HUES6 (cell line): Measurements from ENCODE around the gene NEURL1.
"Not testable (repeated sequence)": the region's sequence is repeated elsewhere in the genome, so short reads cannot be mapped to it uniquely, and the experiment has no call there.

Experiments
- H3K27ac ChIP-seq: 2 replicates; pipeline ENCODE4 v1.7.0; 2013; ENCODE audit warnings: low read depth, mild to moderate bottlenecking, low read length, inconsistent platforms
- H3K27me3 ChIP-seq: 2 replicates; pipeline ENCODE4 v1.6.1; 2013; ENCODE audit warnings: low read length; ENCODE audit not compliant: control insufficient read depth, insufficient read depth
- H3K36me3 ChIP-seq: 2 replicates; pipeline ENCODE4 v1.6.1; 2013; ENCODE audit warnings: low read length; ENCODE audit not compliant: control insufficient read depth, insufficient read depth
- H3K4me1 ChIP-seq: 2 replicates; pipeline ENCODE4 v1.6.1; 2013; ENCODE audit warnings: low read length; ENCODE audit not compliant: control insufficient read depth, insufficient read depth
- H3K4me3 ChIP-seq: 2 replicates; pipeline ENCODE4 v1.5.1; 2013; ENCODE audit warnings: low read depth, low read length
- H3K9ac ChIP-seq: one replicate; pipeline ENCODE4 v1.6.1; 2013; ENCODE audit warnings: mild to moderate bottlenecking, low read length
- H3K9me3 ChIP-seq: 2 replicates; pipeline ENCODE4 v1.6.1; 2013; ENCODE audit warnings: low read depth, low read length; ENCODE audit not compliant: control insufficient read depth, insufficient read depth

NEURL1 gene

DNA sequence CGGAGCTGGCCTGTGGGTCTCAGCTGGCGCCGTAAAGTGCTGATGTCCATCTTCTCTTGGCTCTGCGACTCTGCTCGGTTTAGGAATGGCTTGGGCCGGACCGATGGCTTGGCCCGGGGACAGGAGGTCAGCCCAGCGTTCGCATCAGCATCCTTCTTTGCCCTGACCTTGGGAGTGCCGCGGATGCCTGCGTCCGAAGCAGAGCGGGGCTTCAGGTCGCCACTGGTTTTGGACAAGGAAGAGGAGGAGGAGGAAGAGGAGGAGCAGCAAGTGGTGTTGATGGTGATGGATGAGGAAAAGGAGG is 109.3 kb downstream of the NEURL1 start:
- Histone ChIP-seq H3K36me3 (peaks cover 21% of the 10 kb centered on the region; the same call in 1 of the 2 replicates), H3K9ac (no peak overlapping the region), H3K9me3 (peaks cover 5% of the 10 kb centered on the region; the same call in 1 of the 2 replicates), H3K27ac (no peak overlapping the region), H3K27me3 (no peaks in the 10 kb centered on the region), H3K4me1 (no peaks in the 10 kb centered on the region), H3K4me3 (no peak overlapping the region)

DNA sequence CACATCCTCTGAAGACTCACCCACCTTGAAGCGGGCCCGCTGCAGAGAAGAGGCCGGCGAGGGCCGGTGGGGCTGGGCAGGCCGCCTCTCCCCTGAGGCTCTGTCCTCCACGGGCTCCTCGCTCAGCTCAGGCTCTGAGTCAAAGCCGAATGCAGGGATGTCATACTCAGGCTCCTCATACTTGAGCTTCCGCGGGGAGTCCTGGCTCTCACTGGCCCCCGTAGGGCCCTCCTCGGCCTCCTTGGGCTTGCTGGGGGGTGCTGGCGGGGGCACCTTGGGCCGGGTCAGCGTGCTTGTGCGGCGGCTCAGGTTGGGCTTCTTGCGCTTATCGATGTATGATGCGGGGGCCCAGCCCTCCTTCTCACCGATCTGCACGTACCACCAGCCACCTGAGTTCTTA is 109.9 kb downstream of the NEURL1 start:
- H3K9me3 ChIP-seq = peaks cover 5% of the 10 kb centered on the region; the same call in 1 of the 2 replicates
- H3K27me3 ChIP-seq = no peaks in the 10 kb centered on the region
- no peak overlapping the region for H3K9ac ChIP-seq
- H3K4me3 ChIP-seq = no peak overlapping the region
- H3K4me1 ChIP-seq = no peaks in the 10 kb centered on the region
- no peak overlapping the region for H3K27ac ChIP-seq
- H3K36me3 ChIP-seq = peaks cover 21% of the 10 kb centered on the region; the same call in 1 of the 2 replicates

DNA sequence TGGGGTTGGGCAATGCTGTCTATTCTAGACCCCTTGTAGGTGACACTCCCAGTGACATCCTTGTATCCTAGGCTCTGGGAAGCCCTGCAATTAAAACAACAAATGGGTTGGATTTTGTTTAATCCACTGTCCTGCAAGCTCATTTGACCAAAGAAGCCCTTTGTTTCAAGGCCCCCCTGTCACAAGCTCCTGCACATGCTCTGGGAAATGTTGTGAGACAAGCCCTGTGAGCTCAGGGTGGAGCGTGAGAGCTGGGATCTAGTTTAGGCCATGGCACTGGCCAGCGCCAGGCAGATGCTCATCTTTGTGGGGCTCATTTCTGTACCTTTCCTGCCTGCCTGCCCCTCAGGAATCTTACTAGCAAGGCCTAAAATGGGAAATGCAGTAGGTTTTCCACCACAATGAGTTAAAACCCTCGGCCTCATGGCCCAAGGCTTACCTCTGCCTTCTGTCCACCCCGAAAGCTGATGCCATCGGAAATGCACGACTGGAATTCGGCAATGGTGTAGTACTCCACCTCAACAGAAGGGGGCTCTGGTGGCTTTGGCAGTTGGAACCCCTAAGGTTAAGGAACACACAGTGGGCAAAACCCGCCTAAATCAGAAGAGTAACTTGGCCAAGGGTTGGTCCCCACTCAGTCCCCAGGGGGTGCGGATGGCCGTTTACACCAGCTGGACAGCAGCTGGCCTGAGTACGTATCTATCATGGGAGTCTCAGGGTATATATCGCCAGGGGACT is 112.0 kb downstream of the NEURL1 start:
- Histone ChIP-seq H3K9me3 (peaks cover 5% of the 10 kb centered on the region; the same call in 1 of the 2 replicates), H3K9ac (no peak overlapping the region), H3K27me3 (no peaks in the 10 kb centered on the region), H3K27ac (no peak overlapping the region), H3K4me3 (no peak overlapping the region), H3K36me3 (peaks cover 41% of the 10 kb centered on the region; the same call in 1 of the 2 replicates), H3K4me1 (no peaks in the 10 kb centered on the region)

DNA sequence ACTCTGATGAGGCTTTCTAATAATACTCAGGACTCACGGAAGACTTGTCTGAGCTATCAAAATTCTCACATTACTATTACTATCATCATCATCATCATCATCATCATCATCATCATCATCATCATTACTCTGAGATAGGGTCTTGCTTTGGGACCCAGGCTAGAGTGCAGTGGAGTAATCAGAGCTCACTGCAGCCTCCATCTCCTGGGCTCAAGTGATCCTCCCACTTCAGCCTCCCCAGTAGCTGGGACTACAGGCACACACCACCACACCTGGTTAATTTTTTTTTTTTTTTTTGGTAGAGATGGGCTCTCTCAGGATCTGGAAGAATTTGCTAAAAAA is 112.6 kb downstream of the NEURL1 start:
- peaks cover 45% of the 10 kb centered on the region; the same call in 1 of the 2 replicates for H3K36me3 ChIP-seq
- H3K27ac ChIP-seq, H3K9ac ChIP-seq, H3K4me3 ChIP-seq, H3K4me1 ChIP-seq, H3K27me3 ChIP-seq, H3K9me3 ChIP-seq: not testable (repeated sequence)

DNA sequence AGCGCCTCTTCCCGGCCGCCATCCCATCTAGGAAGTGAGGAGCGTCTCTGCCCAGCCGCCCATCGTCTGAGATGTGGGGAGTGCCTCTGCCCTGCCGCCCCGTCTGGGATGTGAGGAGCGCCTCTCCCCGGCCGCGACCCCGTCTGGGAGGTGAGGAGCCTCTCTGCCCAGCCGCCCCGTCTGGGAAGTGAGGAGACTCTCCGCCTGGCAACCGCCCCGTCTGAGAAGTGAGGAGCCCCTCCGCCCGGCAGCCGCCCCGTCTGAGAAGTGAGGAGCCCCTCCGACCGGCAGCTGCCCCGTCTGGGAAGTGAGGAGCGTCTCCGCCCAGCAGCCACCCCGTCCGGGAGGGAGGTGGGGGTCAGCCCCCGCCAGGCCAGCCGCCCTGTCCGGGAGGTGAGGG is 113.5 kb downstream of the NEURL1 start:
- H3K4me1 ChIP-seq, H3K27me3 ChIP-seq, H3K4me3 ChIP-seq, H3K9ac ChIP-seq, H3K9me3 ChIP-seq, H3K27ac ChIP-seq: not testable (repeated sequence)
- peaks cover 43% of the 10 kb centered on the region; the same call in 1 of the 2 replicates for H3K36me3 ChIP-seq

DNA sequence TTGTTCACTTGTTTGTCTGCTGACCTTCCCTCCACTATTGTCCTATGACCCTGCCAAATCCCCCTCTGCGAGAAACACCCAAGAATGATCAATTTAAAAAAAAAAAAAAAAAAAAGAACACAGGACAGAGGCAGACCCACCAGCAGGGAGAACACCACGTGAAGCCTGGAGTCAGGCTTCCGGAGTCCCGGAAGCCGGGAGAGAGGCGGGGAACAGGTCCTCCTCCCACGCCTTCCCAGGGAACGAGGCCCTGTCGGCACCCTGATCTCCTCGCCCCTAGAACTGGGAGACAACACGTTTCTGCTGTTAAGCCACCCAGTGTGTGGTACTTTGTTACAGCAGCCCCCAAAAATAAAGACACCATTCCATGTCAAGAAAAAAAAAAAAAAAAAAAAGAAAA is 114.6 kb downstream of the NEURL1 start:
- not testable (repeated sequence) for H3K4me3 ChIP-seq, H3K4me1 ChIP-seq, H3K9ac ChIP-seq, H3K27ac ChIP-seq, H3K27me3 ChIP-seq, H3K9me3 ChIP-seq
- H3K36me3 ChIP-seq = peaks cover 47% of the 10 kb centered on the region; the same call in 1 of the 2 replicates

DNA sequence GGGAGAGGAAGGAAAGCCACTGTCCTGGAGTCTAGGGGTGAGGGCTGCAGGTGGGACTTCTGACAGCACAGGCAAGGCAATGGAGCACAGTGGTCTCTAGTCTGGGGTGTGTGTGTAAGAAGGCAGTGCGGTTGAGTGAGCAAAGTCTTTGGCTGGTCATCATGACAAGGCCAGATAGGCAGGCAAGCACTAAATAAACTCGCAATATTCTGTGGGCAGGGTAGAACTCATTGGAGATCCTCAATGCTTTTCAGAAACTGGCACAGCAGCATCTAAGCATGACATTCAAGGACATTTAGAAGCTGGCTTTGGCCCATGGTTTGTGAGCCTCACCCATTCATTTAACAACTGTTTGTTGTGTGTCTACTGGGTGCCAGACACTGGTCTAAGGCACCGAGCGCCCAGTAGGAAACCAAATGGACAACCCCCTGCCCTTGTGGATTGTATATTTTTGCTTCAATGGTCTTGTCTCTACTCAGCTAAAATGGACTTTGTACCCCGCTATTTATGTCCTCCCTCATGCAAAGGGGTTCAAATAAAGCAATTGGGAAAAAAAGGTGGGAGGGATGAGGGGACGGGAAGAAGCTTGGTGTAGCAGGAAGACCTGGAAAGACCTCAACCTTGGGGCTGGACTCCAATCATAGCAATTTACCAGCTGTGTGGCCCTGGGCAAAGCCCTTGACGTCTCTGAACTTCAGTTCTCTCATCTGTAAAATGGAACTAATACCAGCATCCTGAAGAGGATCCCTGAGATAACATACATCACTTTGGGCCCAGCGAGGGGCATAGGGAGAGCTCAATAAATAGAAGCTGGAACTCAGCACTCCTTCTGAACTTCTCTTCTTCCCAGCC is 116.0 kb downstream of the NEURL1 start:
- Histone ChIP-seq H3K27me3 (no peaks in the 10 kb centered on the region), H3K27ac (no peak overlapping the region), H3K4me1 (0 out of 2 replicates have a peak, but pooled peaks cover under 1% of the 10 kb centered on the region), H3K4me3 (no peak overlapping the region), H3K36me3 (peaks cover 47% of the 10 kb centered on the region; the same call in 1 of the 2 replicates), H3K9me3 (peaks cover 5% of the 10 kb centered on the region; the same call in 1 of the 2 replicates), H3K9ac (no peak overlapping the region)

DNA sequence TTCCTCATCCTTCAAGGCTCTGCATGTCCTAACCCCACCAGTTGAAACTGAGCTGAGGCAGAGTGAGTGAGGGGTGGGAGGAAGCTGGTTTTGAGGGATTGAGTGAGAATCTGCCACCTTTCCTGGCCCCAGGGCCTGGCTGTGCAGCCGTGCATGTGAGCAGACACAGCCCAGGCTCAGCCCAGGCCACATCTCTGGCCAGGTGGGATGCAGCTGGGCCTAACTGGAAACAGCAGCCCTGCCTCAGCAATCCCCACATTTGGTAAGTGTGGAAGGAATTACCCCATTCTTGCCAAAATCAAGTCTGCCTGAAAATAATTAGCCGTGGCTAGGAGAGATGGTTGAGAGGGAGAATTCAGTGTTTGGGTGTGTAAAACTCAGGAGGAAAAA is 116.6 kb downstream of the NEURL1 start:
- Histone ChIP-seq H3K4me1 (peaks cover 7% of the 10 kb centered on the region), H3K9me3 (peaks cover 5% of the 10 kb centered on the region; the same call in 1 of the 2 replicates), H3K27ac (no peak overlapping the region), H3K27me3 (no peaks in the 10 kb centered on the region), H3K4me3 (no peak overlapping the region), H3K9ac (no peak overlapping the region), H3K36me3 (peaks cover 46% of the 10 kb centered on the region; the same call in 1 of the 2 replicates)

DNA sequence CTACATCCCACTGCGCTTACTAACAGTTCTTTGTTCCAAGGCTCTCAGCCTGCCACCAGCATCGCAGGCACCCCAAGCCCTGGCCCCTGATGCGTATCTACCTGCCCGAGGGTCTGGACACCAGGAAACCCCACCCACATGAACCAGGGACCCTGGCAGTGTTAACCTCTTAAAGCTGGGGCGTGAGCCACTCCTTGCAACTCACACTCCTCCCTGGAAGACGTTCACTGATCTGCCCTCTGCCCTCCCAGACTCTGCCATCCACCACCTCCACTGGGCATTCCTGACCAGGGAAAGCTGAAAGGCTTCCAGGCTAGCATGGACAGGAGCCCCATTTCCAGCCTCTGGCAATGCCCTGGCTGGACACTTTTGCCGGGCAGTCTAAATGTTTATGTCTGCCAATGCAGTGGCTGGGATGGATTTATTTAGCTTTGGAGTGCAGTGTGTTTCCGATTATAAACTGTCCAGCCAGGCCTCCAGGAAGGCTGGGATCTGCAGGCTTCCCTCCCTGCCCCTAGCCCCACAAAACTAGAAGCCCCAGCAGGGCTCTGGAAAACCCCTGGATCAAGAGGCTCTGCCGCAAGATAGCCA is 117.5 kb downstream of the NEURL1 start:
- H3K27me3 ChIP-seq = no peaks in the 10 kb centered on the region
- no peak overlapping the region for H3K4me3 ChIP-seq
- H3K9me3 ChIP-seq = peaks cover 2% of the 10 kb centered on the region; the same call in 1 of the 2 replicates
- H3K27ac ChIP-seq = no peak overlapping the region
- no peak overlapping the region for H3K9ac ChIP-seq
- H3K4me1 ChIP-seq = peaks cover 13% of the 10 kb centered on the region
- peaks cover 42% of the 10 kb centered on the region; the same call in 1 of the 2 replicates for H3K36me3 ChIP-seq

DNA sequence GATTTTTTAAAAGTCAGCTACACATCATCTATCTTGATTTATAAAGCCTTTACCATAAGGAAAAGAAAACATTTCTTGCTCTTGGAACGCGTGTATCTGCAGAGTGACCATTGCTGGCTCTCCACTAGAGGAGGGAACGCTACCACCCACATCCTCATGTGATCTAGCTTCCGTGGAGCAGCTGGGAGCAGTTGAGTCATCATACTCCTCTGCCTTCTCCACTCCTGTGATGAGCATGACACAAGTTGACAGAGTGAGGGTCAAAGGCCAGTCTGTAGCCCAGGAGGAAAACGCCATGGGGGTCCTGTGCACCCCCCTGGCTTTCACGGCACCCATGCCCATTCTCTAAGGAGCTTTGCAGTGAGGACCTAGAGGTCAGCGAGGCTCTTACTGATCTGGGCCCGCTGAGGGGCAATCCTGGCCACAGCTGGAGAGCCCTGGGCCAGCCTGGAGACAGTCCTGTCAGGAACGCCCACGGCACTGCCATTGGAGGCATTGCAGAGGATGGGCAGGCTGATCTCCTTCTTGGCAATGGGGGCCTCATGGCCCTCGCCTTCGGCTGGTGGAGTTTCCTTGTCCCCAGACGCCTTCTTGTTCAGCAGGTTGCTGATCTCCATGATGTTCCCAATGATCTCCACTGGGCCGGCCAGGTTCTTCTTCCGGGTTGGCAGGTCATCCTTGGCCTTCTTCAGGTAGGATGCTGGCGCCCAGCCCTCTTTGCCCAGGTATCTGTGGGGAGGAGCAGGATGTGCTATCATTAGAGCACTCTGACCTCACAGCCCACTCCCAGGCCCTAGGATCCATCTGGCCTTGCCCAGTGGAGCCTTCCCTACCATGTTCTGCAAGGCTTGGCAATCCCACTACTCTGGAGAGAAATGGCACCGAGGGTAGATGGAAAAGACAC is 119.2 kb downstream of the NEURL1 start:
- H3K4me3 ChIP-seq = no peak overlapping the region
- H3K27me3 ChIP-seq = no peaks in the 10 kb centered on the region
- H3K36me3 ChIP-seq = peaks cover 45% of the 10 kb centered on the region; the same call in 1 of the 2 replicates
- no peak overlapping the region for H3K9ac ChIP-seq
- no peaks in the 10 kb centered on the region for H3K9me3 ChIP-seq
- H3K4me1 ChIP-seq = peaks cover 13% of the 10 kb centered on the region
- H3K27ac ChIP-seq = no peak overlapping the region
